ENCODE measurements around the gene AHSA1.

DNA sequence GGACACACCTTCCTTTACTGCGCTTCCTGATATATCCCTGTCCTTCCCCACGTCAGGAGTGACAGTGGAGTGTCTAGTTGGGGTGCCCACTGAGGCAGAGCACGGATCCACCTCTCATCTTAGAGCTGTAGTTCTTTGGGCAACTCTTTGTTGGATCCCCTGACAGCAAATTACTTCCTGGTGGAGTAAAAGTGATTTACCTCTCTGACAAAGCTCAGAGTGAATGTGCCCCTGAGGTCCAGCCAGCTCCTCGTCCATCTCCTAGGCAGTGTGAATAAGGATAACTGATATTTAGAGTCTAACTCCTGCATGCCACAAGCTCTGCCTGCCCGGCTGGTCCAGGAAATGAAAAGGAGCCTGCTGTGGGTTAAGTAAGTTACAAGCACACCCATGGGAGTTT, 16.0 kb downstream of the AHSA1 start:
- TF ChIP-seq CHD2 (IDR thresholded peaks at IDR 0.05; ENCODE audit: low read length, partially characterized antibody) (no peak), MAZ (IDR thresholded peaks at IDR 0.05; ENCODE audit: borderline replicate concordance, low read depth, low read length) (no peak)
